ENCODE data around the gene NPC1L1. TPM values are rescaled to one million over a fixed set of nuclear protein-coding genes. Genes with fewer than 3 reads are reported as not detected.

NPC1L1 gene
- total and polyA plus RNA-seq, 2 of the 13 experiments (the other 11 are each of a cell fraction or from before 2014, with no cell fraction given) = 4.8 to 14.5 TPM

DNA sequence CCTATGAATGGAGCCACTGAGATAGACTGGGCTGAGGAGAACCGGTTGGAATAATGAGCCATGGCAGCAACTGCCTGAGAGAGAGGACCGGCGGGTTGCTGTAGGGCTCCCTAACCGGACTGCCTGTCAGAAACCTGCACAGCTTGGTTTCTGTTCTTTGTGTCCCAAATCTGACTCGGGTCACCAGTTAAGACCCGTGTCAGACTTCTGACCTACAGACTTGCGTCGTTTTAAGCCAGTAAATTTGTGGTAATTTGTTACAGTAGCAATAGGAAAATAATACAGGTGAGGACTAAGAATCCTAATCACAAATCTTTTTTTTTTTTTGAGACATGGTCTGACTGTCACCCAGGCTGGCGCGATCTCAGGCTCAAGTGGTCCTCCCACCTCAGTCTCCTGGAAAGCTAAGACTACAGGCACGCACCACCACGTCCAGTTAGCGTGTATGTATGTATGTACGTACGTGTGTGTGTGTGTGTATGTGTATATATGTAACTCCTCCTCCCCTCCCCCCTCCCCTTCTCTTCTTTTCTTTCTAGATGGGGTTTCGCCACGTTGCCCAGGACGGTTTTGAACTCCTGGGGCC lies 33.2 kb upstream of the NPC1L1 start (continued):
- TF ChIP-seq, protein P1, sequence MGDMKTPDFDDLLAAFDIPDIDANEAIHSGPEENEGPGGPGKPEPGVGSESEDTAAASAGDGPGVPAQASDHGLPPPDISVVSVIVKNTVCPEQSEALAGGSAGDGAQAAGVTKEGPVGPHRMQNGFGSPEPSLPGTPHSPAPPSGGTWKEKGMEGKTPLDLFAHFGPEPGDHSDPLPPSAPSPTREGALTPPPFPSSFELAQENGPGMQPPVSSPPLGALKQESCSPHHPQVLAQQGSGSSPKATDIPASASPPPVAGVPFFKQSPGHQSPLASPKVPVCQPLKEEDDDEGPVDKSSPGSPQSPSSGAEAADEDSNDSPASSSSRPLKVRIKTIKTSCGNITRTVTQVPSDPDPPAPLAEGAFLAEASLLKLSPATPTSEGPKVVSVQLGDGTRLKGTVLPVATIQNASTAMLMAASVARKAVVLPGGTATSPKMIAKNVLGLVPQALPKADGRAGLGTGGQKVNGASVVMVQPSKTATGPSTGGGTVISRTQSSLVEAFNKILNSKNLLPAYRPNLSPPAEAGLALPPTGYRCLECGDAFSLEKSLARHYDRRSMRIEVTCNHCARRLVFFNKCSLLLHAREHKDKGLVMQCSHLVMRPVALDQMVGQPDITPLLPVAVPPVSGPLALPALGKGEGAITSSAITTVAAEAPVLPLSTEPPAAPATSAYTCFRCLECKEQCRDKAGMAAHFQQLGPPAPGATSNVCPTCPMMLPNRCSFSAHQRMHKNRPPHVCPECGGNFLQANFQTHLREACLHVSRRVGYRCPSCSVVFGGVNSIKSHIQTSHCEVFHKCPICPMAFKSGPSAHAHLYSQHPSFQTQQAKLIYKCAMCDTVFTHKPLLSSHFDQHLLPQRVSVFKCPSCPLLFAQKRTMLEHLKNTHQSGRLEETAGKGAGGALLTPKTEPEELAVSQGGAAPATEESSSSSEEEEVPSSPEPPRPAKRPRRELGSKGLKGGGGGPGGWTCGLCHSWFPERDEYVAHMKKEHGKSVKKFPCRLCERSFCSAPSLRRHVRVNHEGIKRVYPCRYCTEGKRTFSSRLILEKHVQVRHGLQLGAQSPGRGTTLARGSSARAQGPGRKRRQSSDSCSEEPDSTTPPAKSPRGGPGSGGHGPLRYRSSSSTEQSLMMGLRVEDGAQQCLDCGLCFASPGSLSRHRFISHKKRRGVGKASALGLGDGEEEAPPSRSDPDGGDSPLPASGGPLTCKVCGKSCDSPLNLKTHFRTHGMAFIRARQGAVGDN (CRISPR knock-in tag; IDR thresholded peaks at IDR 0.05) = no peak
- no peak for TF ChIP-seq THAP11 (CRISPR knock-in tag; IDR thresholded peaks at IDR 0.05)
- peak; percentile 34 for TF ChIP-seq ASH2L (IDR thresholded peaks at IDR 0.05; ENCODE audit: insufficient read length, low read depth, low read length)
- no peak for TF ChIP-seq ZBTB42 (CRISPR knock-in tag; IDR thresholded peaks at IDR 0.05)
- no peak for TF ChIP-seq RXRA (CRISPR knock-in tag; IDR thresholded peaks at IDR 0.05)
- TF ChIP-seq PITX1 (CRISPR knock-in tag; IDR thresholded peaks at IDR 0.05) = no peak
- no peak for TF ChIP-seq ZNF549 (CRISPR knock-in tag; IDR thresholded peaks at IDR 0.05)
- TF ChIP-seq, protein P2, sequence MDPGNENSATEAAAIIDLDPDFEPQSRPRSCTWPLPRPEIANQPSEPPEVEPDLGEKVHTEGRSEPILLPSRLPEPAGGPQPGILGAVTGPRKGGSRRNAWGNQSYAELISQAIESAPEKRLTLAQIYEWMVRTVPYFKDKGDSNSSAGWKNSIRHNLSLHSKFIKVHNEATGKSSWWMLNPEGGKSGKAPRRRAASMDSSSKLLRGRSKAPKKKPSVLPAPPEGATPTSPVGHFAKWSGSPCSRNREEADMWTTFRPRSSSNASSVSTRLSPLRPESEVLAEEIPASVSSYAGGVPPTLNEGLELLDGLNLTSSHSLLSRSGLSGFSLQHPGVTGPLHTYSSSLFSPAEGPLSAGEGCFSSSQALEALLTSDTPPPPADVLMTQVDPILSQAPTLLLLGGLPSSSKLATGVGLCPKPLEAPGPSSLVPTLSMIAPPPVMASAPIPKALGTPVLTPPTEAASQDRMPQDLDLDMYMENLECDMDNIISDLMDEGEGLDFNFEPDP (CRISPR knock-in tag; conservative IDR thresholded peaks at IDR 0.05) = 0 out of 2 replicates have a peak, but pooled peaks have one; percentile 16
- no peak for TF ChIP-seq HNF1A (IDR thresholded peaks at IDR 0.05; ENCODE audit: low read depth)
- TF ChIP-seq HNF1A (CRISPR knock-in tag; IDR thresholded peaks at IDR 0.05; ENCODE audit: borderline replicate concordance) = no peak
- TF ChIP-seq, protein P3, sequence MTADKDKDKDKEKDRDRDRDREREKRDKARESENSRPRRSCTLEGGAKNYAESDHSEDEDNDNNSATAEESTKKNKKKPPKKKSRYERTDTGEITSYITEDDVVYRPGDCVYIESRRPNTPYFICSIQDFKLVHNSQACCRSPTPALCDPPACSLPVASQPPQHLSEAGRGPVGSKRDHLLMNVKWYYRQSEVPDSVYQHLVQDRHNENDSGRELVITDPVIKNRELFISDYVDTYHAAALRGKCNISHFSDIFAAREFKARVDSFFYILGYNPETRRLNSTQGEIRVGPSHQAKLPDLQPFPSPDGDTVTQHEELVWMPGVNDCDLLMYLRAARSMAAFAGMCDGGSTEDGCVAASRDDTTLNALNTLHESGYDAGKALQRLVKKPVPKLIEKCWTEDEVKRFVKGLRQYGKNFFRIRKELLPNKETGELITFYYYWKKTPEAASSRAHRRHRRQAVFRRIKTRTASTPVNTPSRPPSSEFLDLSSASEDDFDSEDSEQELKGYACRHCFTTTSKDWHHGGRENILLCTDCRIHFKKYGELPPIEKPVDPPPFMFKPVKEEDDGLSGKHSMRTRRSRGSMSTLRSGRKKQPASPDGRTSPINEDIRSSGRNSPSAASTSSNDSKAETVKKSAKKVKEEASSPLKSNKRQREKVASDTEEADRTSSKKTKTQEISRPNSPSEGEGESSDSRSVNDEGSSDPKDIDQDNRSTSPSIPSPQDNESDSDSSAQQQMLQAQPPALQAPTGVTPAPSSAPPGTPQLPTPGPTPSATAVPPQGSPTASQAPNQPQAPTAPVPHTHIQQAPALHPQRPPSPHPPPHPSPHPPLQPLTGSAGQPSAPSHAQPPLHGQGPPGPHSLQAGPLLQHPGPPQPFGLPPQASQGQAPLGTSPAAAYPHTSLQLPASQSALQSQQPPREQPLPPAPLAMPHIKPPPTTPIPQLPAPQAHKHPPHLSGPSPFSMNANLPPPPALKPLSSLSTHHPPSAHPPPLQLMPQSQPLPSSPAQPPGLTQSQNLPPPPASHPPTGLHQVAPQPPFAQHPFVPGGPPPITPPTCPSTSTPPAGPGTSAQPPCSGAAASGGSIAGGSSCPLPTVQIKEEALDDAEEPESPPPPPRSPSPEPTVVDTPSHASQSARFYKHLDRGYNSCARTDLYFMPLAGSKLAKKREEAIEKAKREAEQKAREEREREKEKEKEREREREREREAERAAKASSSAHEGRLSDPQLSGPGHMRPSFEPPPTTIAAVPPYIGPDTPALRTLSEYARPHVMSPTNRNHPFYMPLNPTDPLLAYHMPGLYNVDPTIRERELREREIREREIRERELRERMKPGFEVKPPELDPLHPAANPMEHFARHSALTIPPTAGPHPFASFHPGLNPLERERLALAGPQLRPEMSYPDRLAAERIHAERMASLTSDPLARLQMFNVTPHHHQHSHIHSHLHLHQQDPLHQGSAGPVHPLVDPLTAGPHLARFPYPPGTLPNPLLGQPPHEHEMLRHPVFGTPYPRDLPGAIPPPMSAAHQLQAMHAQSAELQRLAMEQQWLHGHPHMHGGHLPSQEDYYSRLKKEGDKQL (CRISPR knock-in tag; IDR thresholded peaks at IDR 0.05; ENCODE audit: low read depth) = no peak
- no peak; the same call in 1 of the 2 replicates for TF ChIP-seq SSRP1 (CRISPR knock-in tag; IDR thresholded peaks at IDR 0.05)
- TF ChIP-seq AGO2 (optimal IDR thresholded peaks at IDR 0.05; ENCODE audit: low read depth, low read length) = no peak
- TF ChIP-seq GATAD2A (CRISPR knock-in tag; IDR thresholded peaks at IDR 0.05) = no peak

Data from HepG2 (cell line).